IMR-90 (cell line): ENCODE measurements around the gene FNDC3B. TPM values are rescaled to one million over a fixed set of nuclear protein-coding genes. Genes with fewer than 3 reads are reported as not detected.
A peak's percentile ranks its signal among the peaks of the same experiment; 100 is the strongest.

Experiments used
- ATAC-seq: fragments of 200-7000 bp; cut with Tn5 transposase; 2 replicates; pipeline ENCODE4 v1.9.1; 2020; ENCODE audit warnings: low read depth, mild to moderate bottlenecking, moderate library complexity
- BruUV-seq: library from RNA; stranded (reverse); fragments of 400-500 nt; replicated peaks from 2 replicates; lab custom pipeline; 2021; lab: Mats Ljungman, UMichigan
- CTCF ChIA-PET: fragments of 300-600 bp; formaldehyde crosslinking; extraction: SDS; loops from one replicate; lab custom pipeline; 2021; ENCODE audit warnings: antibody characterized with exemption; lab: Yijun Ruan, JAX
- POLR2A ChIA-PET: fragments of 300-600 bp; sonication (Branson Sonifier 250); formaldehyde crosslinking; loops from one replicate; lab custom pipeline; 2022; ENCODE audit warnings: antibody characterized with exemption; ENCODE audit not compliant: unreplicated experiment; lab: Charles Lee
- DNase-seq: peaks from one replicate; pipeline ENCODE4 v3.0.0; 2013
- H2AFZ ChIP-seq: replicated peaks from 2 replicates; pipeline ENCODE3; 2013; ENCODE audit warnings: low read length, mild to moderate bottlenecking; ENCODE audit not compliant: poor library complexity
- H2AK5ac ChIP-seq: 2 replicates; pipeline ENCODE4 v1.6.1; 2013; ENCODE audit warnings: low read depth, low read length, inconsistent platforms
- H2AK9ac ChIP-seq: replicated peaks from 2 replicates; pipeline ENCODE3; 2013; ENCODE audit warnings: mild to moderate bottlenecking, low read depth, low read length, moderate library complexity; ENCODE audit not compliant: poor library complexity
- H2BK120ac ChIP-seq: 2 replicates; pipeline ENCODE4 v1.6.1; 2013; ENCODE audit warnings: low read depth, low read length, inconsistent platforms
- H2BK15ac ChIP-seq: 3 replicates; pipeline ENCODE4 v1.6.1; 2013; ENCODE audit warnings: low read depth, low read length, inconsistent platforms
- H2BK20ac ChIP-seq: 2 replicates; pipeline ENCODE4 v1.6.1; 2013; ENCODE audit warnings: low read depth, mild to moderate bottlenecking, inconsistent platforms, low read length, moderate library complexity
- H2BK5ac ChIP-seq: 2 replicates; pipeline ENCODE4 v1.6.1; 2013; ENCODE audit warnings: mild to moderate bottlenecking, low read depth, low read length, inconsistent platforms; ENCODE audit not compliant: poor library complexity, severe bottlenecking
- H3K14ac ChIP-seq: replicated peaks from 2 replicates; pipeline ENCODE4 v1.6.1; 2013; ENCODE audit warnings: low read depth, low read length, inconsistent platforms
- H3K18ac ChIP-seq: 2 replicates; pipeline ENCODE4 v1.6.1; 2013; ENCODE audit warnings: low read depth, low read length, control low read depth
- H3K23ac ChIP-seq: 2 replicates; pipeline ENCODE4 v1.6.1; 2013; ENCODE audit warnings: low read depth, low read length, inconsistent platforms
- H3K27ac ChIP-seq: 2 replicates; pipeline ENCODE4 v1.5.1; 2013; ENCODE audit warnings: mild to moderate bottlenecking, control low read depth, low read length; ENCODE audit not compliant: insufficient read depth
- H3K27me3 ChIP-seq: 2 replicates; pipeline ENCODE4 v1.6.1; 2013; ENCODE audit warnings: low read length; ENCODE audit not compliant: control insufficient read depth, insufficient read depth
- H3K36me3 ChIP-seq: 2 replicates; pipeline ENCODE4 v1.6.1; 2013; ENCODE audit warnings: low read length, mixed read lengths; ENCODE audit not compliant: control insufficient read depth, insufficient read depth
- H3K4ac ChIP-seq: 2 replicates; pipeline ENCODE4 v1.6.1; 2013; ENCODE audit warnings: low read depth, low read length, inconsistent platforms
- H3K4me1 ChIP-seq: 2 replicates; pipeline ENCODE4 v1.6.1; 2013; ENCODE audit warnings: low read length, mixed read lengths; ENCODE audit not compliant: control insufficient read depth, insufficient read depth
- H3K4me2 ChIP-seq: 2 replicates; pipeline ENCODE4 v1.6.1; 2013; ENCODE audit warnings: low read depth, mild to moderate bottlenecking, control low read depth, low read length, moderate library complexity
- H3K4me3 ChIP-seq: 2 replicates; pipeline ENCODE4 v1.5.1; 2013; ENCODE audit warnings: low read depth, mild to moderate bottlenecking, control low read depth, low read length, moderate library complexity; ENCODE audit not compliant: insufficient read depth
- H3K56ac ChIP-seq: 2 replicates; pipeline ENCODE4 v1.6.1; 2013; ENCODE audit warnings: low read length, inconsistent platforms; ENCODE audit not compliant: insufficient read depth; ENCODE audit errors: extremely low read depth
- H3K79me1 ChIP-seq, 2 experiments: 2 replicates each; pipeline ENCODE4 v1.6.1; 2013; ENCODE audit warnings: low read length in 2 of 2, inconsistent platforms in 1 of 2, low read depth in 1 of 2
- H3K9ac ChIP-seq: 2 replicates; pipeline ENCODE4 v1.6.1; 2013; ENCODE audit warnings: low read depth, low read length, control low read depth
- H3K9me1 ChIP-seq: 2 replicates; pipeline ENCODE4 v1.6.1; 2013; ENCODE audit warnings: low read length, inconsistent platforms; ENCODE audit not compliant: insufficient read depth
- H3K9me3 ChIP-seq: 2 replicates; pipeline ENCODE4 v1.6.1; 2013; ENCODE audit warnings: low read length; ENCODE audit not compliant: control insufficient read depth, insufficient read depth
- H4K20me1 ChIP-seq: 2 replicates; pipeline ENCODE4 v1.6.1; 2013; ENCODE audit warnings: low read length, inconsistent platforms; ENCODE audit not compliant: insufficient read depth
- H4K5ac ChIP-seq: 2 replicates; pipeline ENCODE4 v1.6.1; 2013; ENCODE audit warnings: mild to moderate bottlenecking, low read depth, low read length, control low read depth
- H4K8ac ChIP-seq, 2 experiments: 2 replicates each; pipeline ENCODE4 v1.6.1; 2013; ENCODE audit warnings: low read depth in 2 of 2, low read length in 2 of 2, control low read depth in 1 of 2, inconsistent platforms in 1 of 2
- H4K91ac ChIP-seq: 2 replicates; pipeline ENCODE4 v1.6.1; 2013; ENCODE audit warnings: low read depth, low read length, inconsistent platforms; ENCODE audit not compliant: insufficient read depth
- BHLHE40 ChIP-seq: fragments of 150-350 bp; IDR thresholded peaks from 2 replicates; pipeline ENCODE4 v1.6.1; 2016; ENCODE audit warnings: mild to moderate bottlenecking, low read depth, low read length
- CEBPB ChIP-seq: IDR thresholded peaks from 2 replicates; pipeline ENCODE4 v1.6.1; 2012; ENCODE audit warnings: low read depth, low read length, improper control_type of control experiment
- CHD1 ChIP-seq: IDR thresholded peaks from 2 replicates; pipeline ENCODE4 v1.6.1; 2012; ENCODE audit warnings: low read depth, low read length, improper control_type of control experiment
- ELK1 ChIP-seq: fragments of 150-350 bp; IDR thresholded peaks from 2 replicates; pipeline ENCODE4 v1.6.1; 2016; ENCODE audit warnings: low read depth, mild to moderate bottlenecking, low read length, moderate library complexity, borderline replicate concordance
- MAFK ChIP-seq: IDR thresholded peaks from 2 replicates; pipeline ENCODE4 v1.6.1; 2012; ENCODE audit warnings: low read depth, low read length, improper control_type of control experiment
- MAZ ChIP-seq: IDR thresholded peaks from 2 replicates; pipeline ENCODE4 v1.6.1; 2012; ENCODE audit warnings: low read depth, mild to moderate bottlenecking, low read length, improper control_type of control experiment, moderate library complexity, borderline replicate concordance
- MXI1 ChIP-seq: IDR thresholded peaks from 2 replicates; pipeline ENCODE4 v1.6.1; 2012; ENCODE audit warnings: low read depth, mild to moderate bottlenecking, low read length, moderate library complexity, borderline replicate concordance
- NFE2L2 ChIP-seq: fragments of 150-350 bp; IDR thresholded peaks from 2 replicates; pipeline ENCODE4 v1.6.1; 2016; ENCODE audit warnings: low read depth, mild to moderate bottlenecking, low read length
- POLR2A ChIP-seq: IDR thresholded peaks from 2 replicates; pipeline ENCODE4 v1.6.1; 2012; ENCODE audit warnings: mild to moderate bottlenecking, low read depth, low read length
- RAD21 ChIP-seq: IDR thresholded peaks from 2 replicates; pipeline ENCODE4 v1.6.1; 2012; ENCODE audit warnings: low read length, improper control_type of control experiment
- RCOR1 ChIP-seq: IDR thresholded peaks from 2 replicates; pipeline ENCODE4 v1.6.1; 2012; ENCODE audit warnings: mild to moderate bottlenecking, low read length, improper control_type of control experiment; ENCODE audit not compliant: insufficient replicate concordance
- RFX5 ChIP-seq: IDR thresholded peaks from 2 replicates; pipeline ENCODE4 v1.8.0; 2012; ENCODE audit warnings: low read depth, mild to moderate bottlenecking, low read length, moderate library complexity
- SMC3 ChIP-seq: fragments of 150-350 bp; IDR thresholded peaks from 2 replicates; pipeline ENCODE4 v1.6.1; 2016; ENCODE audit warnings: low read depth, mild to moderate bottlenecking, antibody characterized with exemption, low read length, moderate library complexity
- WGBS, 2 experiments: methylation state at CpG; one replicate each; pipeline versions ENCODE4 v1.1.5 to v1.1.7; 2013; ENCODE audit warnings: missing lambda C conversion rate in 2 of 2; ENCODE audit not compliant: insufficient read length in 1 of 2; ENCODE audit errors: extremely low coverage in 2 of 2; 5-methylcytosine and 5-hydroxymethylcytosine counted together
- dilution Hi-C: fragments of 300-500 bp; cut with HindIII; formaldehyde crosslinking; loops from one replicate; pipeline ENCODE4 v1.14.3; 2018; ENCODE audit warnings: low sequenced_read_pairs; ENCODE audit not compliant: unreplicated experiment
- in situ Hi-C: fragments of 300-500 bp; cut with MboI; formaldehyde crosslinking; loops from 3 replicates; pipeline ENCODE4 v1.14.3; 2019; ENCODE audit warnings: low sequenced_read_pairs, inconsistent platforms, mixed read lengths
- intact Hi-C: fragments of 100-400 bp; cut with micrococcal nuclease; formaldehyde crosslinking; loops from 2 replicates; pipeline ENCODE4 v1.10.0; 2022
- polyA plus RNA-seq, 3 experiments: library from polyadenylated mRNA; depleted of rRNA; stranded (reverse); fragments of >200 nt; gene quantifications; 2 replicates each; pipeline ENCODE4 v1.2.3, GENCODE V29; 2012; ENCODE audit warnings: low replicate concordance in 1 of 3
- total RNA-seq: library from RNA; depleted of rRNA; stranded (reverse); fragments of >200 nt; gene quantifications from 2 replicates; pipeline ENCODE4 v1.2.3, GENCODE V29; 2012
- TF ChIP-seq, protein P1 (sequence below): conservative IDR thresholded peaks from 2 replicates; pipeline ENCODE4 v1.5.1; 2012; ENCODE audit warnings: mild to moderate bottlenecking, low read depth, low read length, improper control_type of control experiment
- TF ChIP-seq, protein P2 (sequence below): fragments of 150-350 bp; IDR thresholded peaks from 2 replicates; pipeline ENCODE4 v1.6.1; 2017; ENCODE audit warnings: mild to moderate bottlenecking, antibody characterized with exemption, low read length, low read depth

The FNDC3B gene
- total and polyA plus RNA-seq, 2 of the 4 experiments (the other 2 are of a cell fraction), result 23.9 to 150 TPM

GRCh38 chr3:172126741-172127140, 87.4 kb downstream of the FNDC3B start:
- in situ Hi-C loops (no loop called here), intact Hi-C loops (no loop called here), dilution Hi-C loops (no loop called here)
- peaks cover 33% of the 10 kb centered on the region for H3K4me1 ChIP-seq
- H2AK5ac ChIP-seq, result no peak overlapping the region
- peak overlapping the region; percentile 3; the same call in 1 of the 2 replicates for H3K27ac ChIP-seq
- 44% methylated on average over 2 of the region's 3 CpGs; no CpG with 5 or more reads in 1 of the 2 experiments for WGBS, 2 experiments
- H4K91ac ChIP-seq, result no peak overlapping the region
- H2BK20ac ChIP-seq, result no peak overlapping the region
- no peak for DNase-seq
- peaks cover 25% of the 10 kb centered on the region for H3K9me1 ChIP-seq
- CTCF ChIA-PET, result no interaction called here
- 0 out of 2 replicates have a peak overlapping the region, but pooled peaks have one; percentile 7 for H3K18ac ChIP-seq
- ATAC-seq, result no peak
- POLR2A ChIA-PET, result interaction anchor here (0.6 kb wide), 1 partner anchor 286 kb away, joined by 7 read pairs; no protein-coding TSS in a partner anchor
- no peak overlapping the region for H3K23ac ChIP-seq
- H3K4me3 ChIP-seq, result no peak overlapping the region
- no peak overlapping the region; the same call in 2 of the 3 replicates for H2BK15ac ChIP-seq
- BruUV-seq, result no TSS peak
- H3K14ac ChIP-seq, result 0 out of 2 replicates have a peak overlapping the region, but pooled peaks have one; percentile 17
- H2AK9ac ChIP-seq, result no peak overlapping the region
- H3K36me3 ChIP-seq, result peaks cover 19% of the 10 kb centered on the region
- TF ChIP-seq RFX5 (no peak), NFE2L2 (no peak), CEBPB (no peak), POLR2A (no peak), CHD1 (no peak), MAZ (no peak), RAD21 (no peak), BHLHE40 (no peak), ELK1 (no peak), MAFK (no peak), SMC3 (no peak), MXI1 (no peak), RCOR1 (no peak)
- TF ChIP-seq, protein P1, sequence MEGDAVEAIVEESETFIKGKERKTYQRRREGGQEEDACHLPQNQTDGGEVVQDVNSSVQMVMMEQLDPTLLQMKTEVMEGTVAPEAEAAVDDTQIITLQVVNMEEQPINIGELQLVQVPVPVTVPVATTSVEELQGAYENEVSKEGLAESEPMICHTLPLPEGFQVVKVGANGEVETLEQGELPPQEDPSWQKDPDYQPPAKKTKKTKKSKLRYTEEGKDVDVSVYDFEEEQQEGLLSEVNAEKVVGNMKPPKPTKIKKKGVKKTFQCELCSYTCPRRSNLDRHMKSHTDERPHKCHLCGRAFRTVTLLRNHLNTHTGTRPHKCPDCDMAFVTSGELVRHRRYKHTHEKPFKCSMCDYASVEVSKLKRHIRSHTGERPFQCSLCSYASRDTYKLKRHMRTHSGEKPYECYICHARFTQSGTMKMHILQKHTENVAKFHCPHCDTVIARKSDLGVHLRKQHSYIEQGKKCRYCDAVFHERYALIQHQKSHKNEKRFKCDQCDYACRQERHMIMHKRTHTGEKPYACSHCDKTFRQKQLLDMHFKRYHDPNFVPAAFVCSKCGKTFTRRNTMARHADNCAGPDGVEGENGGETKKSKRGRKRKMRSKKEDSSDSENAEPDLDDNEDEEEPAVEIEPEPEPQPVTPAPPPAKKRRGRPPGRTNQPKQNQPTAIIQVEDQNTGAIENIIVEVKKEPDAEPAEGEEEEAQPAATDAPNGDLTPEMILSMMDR, result no peak
- TF ChIP-seq, protein P2, sequence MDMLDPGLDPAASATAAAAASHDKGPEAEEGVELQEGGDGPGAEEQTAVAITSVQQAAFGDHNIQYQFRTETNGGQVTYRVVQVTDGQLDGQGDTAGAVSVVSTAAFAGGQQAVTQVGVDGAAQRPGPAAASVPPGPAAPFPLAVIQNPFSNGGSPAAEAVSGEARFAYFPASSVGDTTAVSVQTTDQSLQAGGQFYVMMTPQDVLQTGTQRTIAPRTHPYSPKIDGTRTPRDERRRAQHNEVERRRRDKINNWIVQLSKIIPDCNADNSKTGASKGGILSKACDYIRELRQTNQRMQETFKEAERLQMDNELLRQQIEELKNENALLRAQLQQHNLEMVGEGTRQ, result no peak
- no peak overlapping the region; the same call in 1 of the 2 replicates for H2BK120ac ChIP-seq
- H4K5ac ChIP-seq, result no peak overlapping the region
- peaks cover 77% of the 10 kb centered on the region for H4K20me1 ChIP-seq
- no peak overlapping the region for H4K8ac ChIP-seq
- no peak overlapping the region for H3K9ac ChIP-seq
- no peak overlapping the region for H2BK5ac ChIP-seq
- no peak overlapping the region for H3K4me2 ChIP-seq
- no peak overlapping the region for H3K56ac ChIP-seq
- H3K4ac ChIP-seq, result peak overlapping the region; percentile 40; the same call in 1 of the 2 replicates
- H3K79me1 ChIP-seq, result peaks cover 43 to 84% of the 10 kb centered on the region in 2 experiments
- no peak overlapping the region for H2AFZ ChIP-seq
- no peaks in the 10 kb centered on the region for H3K9me3 ChIP-seq
- H3K27me3 ChIP-seq, result no peaks in the 10 kb centered on the region
